GM12801 (cell line): ENCODE measurements around the gene NTRK3.

Source experiments
- CTCF ChIP-seq: IDR thresholded peaks from one replicate; pipeline ENCODE4 v1.5.1; 2011; ENCODE audit warnings: control low read depth; ENCODE audit not compliant: insufficient read length; ENCODE audit errors: extremely low read depth

NTRK3 gene

GRCh38 chr15:88132499-88132898 is 124.0 kb downstream of the NTRK3 start:
- TF ChIP-seq CTCF, result no peak

GRCh38 chr15:88131937-88132336 is 124.6 kb downstream of the NTRK3 start:
- TF ChIP-seq CTCF, result no peak

DNA sequence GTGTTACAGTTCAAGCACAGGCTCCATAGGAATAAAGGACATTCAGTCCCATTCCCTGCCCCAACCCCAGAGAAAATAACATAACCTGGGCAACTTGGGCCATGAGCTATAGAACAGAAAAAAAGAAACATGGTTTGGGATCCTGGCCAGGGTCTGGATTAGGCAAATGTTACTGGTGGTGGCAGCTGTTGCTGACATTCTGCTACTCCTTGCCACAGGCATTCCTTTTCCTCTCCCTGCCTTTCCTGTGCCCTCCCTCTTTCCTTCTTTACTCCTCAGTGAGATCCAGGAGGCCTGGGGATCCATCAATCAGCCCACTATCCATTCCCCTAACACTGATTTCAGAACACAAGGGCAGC is 129.1 kb downstream of the NTRK3 start:
- TF ChIP-seq CTCF, result no peak

GRCh38 chr15:88126695-88127431 is 129.7 kb downstream of the NTRK3 start:
- no peak for TF ChIP-seq CTCF

DNA sequence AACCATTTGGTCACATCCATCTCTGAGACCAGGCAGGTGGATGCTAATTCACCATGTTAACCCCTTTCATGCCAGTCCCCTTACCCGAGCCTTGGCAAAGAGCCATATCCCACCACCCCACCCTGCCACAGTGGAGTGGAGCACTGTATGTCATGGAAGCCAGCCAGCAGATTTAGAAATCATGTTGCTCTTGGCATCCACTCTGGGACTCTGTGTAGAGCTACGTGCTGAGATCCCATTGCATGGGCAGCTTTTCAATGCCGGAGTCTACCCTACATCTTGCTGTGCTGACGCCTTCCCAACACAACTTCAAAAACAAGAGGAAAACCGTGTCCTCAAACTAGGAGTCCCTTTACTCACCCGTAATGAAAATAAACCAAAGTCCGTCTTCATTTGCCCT is 131.0 kb downstream of the NTRK3 start:
- TF ChIP-seq CTCF, result no peak

DNA sequence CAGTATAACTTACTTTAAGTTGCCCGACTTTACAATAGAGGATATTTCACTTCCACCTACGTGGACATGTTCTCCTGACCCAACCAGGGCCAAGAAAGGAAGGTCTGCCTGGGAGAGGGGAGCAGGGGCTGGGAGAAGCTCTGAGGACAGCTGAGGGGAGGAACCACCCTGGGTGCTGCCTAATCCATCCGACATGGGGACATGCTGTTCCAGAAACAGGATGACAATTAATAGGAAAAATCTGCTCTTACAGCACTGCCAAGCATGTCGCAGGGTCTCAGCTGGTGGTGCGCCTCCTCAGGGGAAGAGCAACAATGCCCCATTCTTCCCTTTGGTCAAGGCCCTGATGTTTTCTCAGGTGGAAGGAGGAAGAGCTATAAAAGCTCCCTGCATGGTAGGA is 132.3 kb downstream of the NTRK3 start:
- no peak for TF ChIP-seq CTCF

DNA sequence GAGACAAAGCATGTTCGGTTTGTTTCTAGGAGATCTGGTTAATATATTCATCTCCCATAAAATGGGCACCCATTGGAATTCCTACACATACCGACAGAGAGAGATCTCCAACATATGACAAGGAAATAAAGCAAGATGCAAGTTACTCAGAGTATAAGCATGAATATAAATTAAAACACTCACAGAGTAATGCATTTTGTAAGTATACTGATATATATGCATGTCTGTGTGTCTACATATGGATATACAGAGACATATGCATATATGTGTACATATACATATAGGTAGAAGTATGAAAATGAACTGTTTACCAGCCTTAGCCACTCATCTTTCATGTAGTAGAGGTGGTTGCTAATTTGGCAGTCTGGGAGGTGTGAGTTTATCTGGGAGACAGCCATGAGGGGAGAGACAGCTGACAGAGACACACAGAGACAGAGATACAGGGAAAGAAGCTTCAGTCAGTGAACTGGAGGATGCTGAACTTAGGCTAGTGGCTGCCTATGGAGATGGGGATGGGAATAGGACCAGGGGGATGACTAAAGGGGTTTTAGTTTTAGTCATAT is 134.5 kb downstream of the NTRK3 start:
- TF ChIP-seq CTCF, result no peak
